Right cardiac atrium (tissue), 5 donors: ENCODE data around the gene TFEC. TPM values are rescaled to one million over a fixed set of nuclear protein-coding genes. Genes with fewer than 3 reads are reported as not detected.

Experiments used
- ATAC-seq, 2 donors: fragments of 200-7000 bp; cut with Tn5 transposase; one replicate each; pipeline versions ENCODE4 v1.8.0 to v1.9.1; 2020; ENCODE audit warnings: moderate library complexity in 2 of 2, mild to moderate bottlenecking in 1 of 2
- DNase-seq, 3 donors: peaks; one replicate each; pipeline ENCODE4 v3.0.0-alpha.2; 2020
- H3K27ac ChIP-seq: one replicate; pipeline ENCODE4 v1.5.1; 2013; ENCODE audit warnings: mild to moderate bottlenecking, low read length, control low read depth, moderate library complexity
- H3K27me3 ChIP-seq: one replicate; pipeline ENCODE4 v1.6.1; 2013; ENCODE audit not compliant: control insufficient read depth, insufficient read depth
- H3K4me1 ChIP-seq: one replicate; pipeline ENCODE4 v1.6.1; 2013; ENCODE audit warnings: low read length; ENCODE audit not compliant: control insufficient read depth, insufficient read depth
- H3K4me3 ChIP-seq: one replicate; pipeline ENCODE4 v1.5.1; 2013; ENCODE audit warnings: low read length, control low read depth
- H3K9me3 ChIP-seq: one replicate; pipeline ENCODE4 v1.6.1; 2013; ENCODE audit warnings: low read length; ENCODE audit not compliant: control insufficient read depth
- WGBS: extraction: QIAGEN DNeasy Blood & Tissue Kit; methylation state at CpG from one replicate; pipeline ENCODE4 v1.1.7; 2013; 5-methylcytosine and 5-hydroxymethylcytosine counted together
- intact Hi-C, 4 donors: fragments of 100-400 bp; cut with DNase I; formaldehyde crosslinking; loops; one replicate each; pipeline versions ENCODE4 v1.11.0 to v1.14.0; 2022 to 2023
- polyA plus RNA-seq: library from polyadenylated mRNA; stranded (reverse); fragments of 200-250 nt; gene quantifications from one replicate; pipeline ENCODE4 v1.2.3, GENCODE V29; 2013
- total RNA-seq, 4 donors: library from RNA; stranded (reverse); fragmentation: NEBNext Ultra II Directional; extraction: Animal tissue kit (Norgen Biotek cat#: 25700); gene quantifications; one replicate each; pipeline ENCODE4 v1.2.1, GENCODE V29; 2021
- donor health status: healthy with polysubstance abuse.
- donor health status: DM: no; HTN: yes; CAD: no.
- donor health status: DM: no; HTN: no; CAD: no.
- donor health status: DM: no; HTN: yes; CAD: no; lungs with severe emphysema.
- donor health status: DM: yes; HTN: yes; CAD: no.

TFEC gene
- total and polyA plus RNA-seq, 5 donors: 0.41 to 4.3 (median 2.6) TPM

GRCh38 chr7:115987486-115987885 is 43.1 kb downstream of the TFEC start:
- no peaks in the 10 kb centered on the region for H3K9me3 ChIP-seq
- intact Hi-C loops: no loop called here
- no peaks in the 10 kb centered on the region for H3K27me3 ChIP-seq
- DNase-seq (no peak), ATAC-seq (no peak)
- no peaks in the 10 kb centered on the region for H3K4me1 ChIP-seq
- no peak overlapping the region for H3K4me3 ChIP-seq
- no peak overlapping the region for H3K27ac ChIP-seq

- H3K27me3 ChIP-seq: no peaks in the 10 kb centered on the region
- ATAC-seq: no peak
- H3K4me3 ChIP-seq: no peak overlapping the region
- intact Hi-C loops: no loop called here
- H3K4me1 ChIP-seq: no peaks in the 10 kb centered on the region
- no peaks in the 10 kb centered on the region for H3K9me3 ChIP-seq
- DNase-seq: no peak
- no peak overlapping the region for H3K27ac ChIP-seq
Observed at GRCh38 chr7:115984105-115984504, 46.5 kb downstream of the TFEC start.

GRCh38 chr7:115980159-115980558 is 50.4 kb downstream of the TFEC start:
- ATAC-seq (no peak), DNase-seq (no peak)
- H3K27me3 ChIP-seq: no peaks in the 10 kb centered on the region
- no peak overlapping the region for H3K27ac ChIP-seq
- H3K4me3 ChIP-seq: no peak overlapping the region
- intact Hi-C loops: no loop called here
- H3K4me1 ChIP-seq: no peaks in the 10 kb centered on the region
- no peaks in the 10 kb centered on the region for H3K9me3 ChIP-seq

DNA sequence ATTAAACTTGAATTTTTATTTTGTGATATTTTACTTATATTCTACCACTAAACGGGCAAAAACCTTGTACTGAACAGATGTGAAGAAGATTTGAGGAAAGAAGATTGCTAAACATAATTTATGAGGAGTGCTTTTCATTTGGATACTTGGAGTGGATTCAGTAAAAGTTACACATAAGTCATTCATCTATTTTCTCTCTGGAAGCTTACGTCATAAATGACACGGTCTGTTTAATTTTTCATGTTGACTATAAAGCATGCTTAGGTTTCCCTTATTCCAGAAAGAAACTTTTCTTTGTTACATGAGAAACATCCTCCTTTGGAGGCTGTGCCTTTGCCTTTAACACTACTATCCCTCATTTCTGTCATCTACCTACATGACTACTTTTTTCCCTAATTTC is 53.9 kb downstream of the TFEC start:
- Histone ChIP-seq H3K27ac (no peak overlapping the region), H3K27me3 (no peaks in the 10 kb centered on the region), H3K4me1 (no peaks in the 10 kb centered on the region), H3K9me3 (no peaks in the 10 kb centered on the region), H3K4me3 (no peak overlapping the region)
- no peak for DNase-seq
- intact Hi-C loops: no loop called here
- no peak for ATAC-seq
- WGBS: 80% methylated on average over 3 of the region's 3 CpGs

- Histone ChIP-seq H3K4me3 (no peak overlapping the region), H3K27me3 (no peaks in the 10 kb centered on the region), H3K4me1 (no peaks in the 10 kb centered on the region), H3K27ac (no peak overlapping the region), H3K9me3 (no peaks in the 10 kb centered on the region)
- intact Hi-C loops: no loop called here
- 73% methylated on average over 5 of the region's 5 CpGs for WGBS
- ATAC-seq (no peak), DNase-seq (no peak)
Observed at GRCh38 chr7:115975766-115976165, 54.8 kb downstream of the TFEC start.

- DNase-seq (no peak), ATAC-seq (no peak)
- no peak overlapping the region for H3K27ac ChIP-seq
- H3K27me3 ChIP-seq: no peaks in the 10 kb centered on the region
- intact Hi-C loops: no loop called here
- H3K4me3 ChIP-seq: no peak overlapping the region
- WGBS: 76% methylated on average over 3 of the region's 3 CpGs
- no peaks in the 10 kb centered on the region for H3K9me3 ChIP-seq
- no peaks in the 10 kb centered on the region for H3K4me1 ChIP-seq
Observed at GRCh38 chr7:115973406-115973805, 57.2 kb downstream of the TFEC start.

- no peaks in the 10 kb centered on the region for H3K9me3 ChIP-seq
- intact Hi-C loops: no loop called here
- no peak overlapping the region for H3K27ac ChIP-seq
- H3K4me1 ChIP-seq: no peaks in the 10 kb centered on the region
- no peak for DNase-seq
- no peak for ATAC-seq
- H3K4me3 ChIP-seq: no peak overlapping the region
- H3K27me3 ChIP-seq: no peaks in the 10 kb centered on the region
Observed at GRCh38 chr7:115971506-115971905, 59.1 kb downstream of the TFEC start.

DNA sequence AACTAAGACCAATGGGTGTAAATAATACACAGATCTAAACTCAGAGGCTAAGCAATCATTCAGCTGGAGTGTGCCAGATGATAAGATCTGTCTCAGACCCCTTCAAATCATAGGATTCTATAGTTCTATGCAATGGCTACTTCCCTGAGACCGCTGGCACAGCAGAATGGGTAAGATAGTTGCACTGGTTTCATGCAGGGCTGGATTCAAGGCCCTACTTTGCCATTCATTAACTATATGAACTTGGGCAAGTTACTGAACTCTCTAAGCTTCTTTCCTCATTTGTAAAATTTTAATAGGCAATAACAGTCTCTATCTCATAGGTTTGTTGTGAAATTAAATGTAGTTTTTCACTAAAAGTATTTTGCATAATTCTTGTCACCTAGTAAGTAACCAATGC is 62.0 kb downstream of the TFEC start:
- WGBS: 67% methylated on average over 1 of the region's 1 CpG
- H3K4me1 ChIP-seq: no peaks in the 10 kb centered on the region
- DNase-seq (no peak), ATAC-seq (no peak)
- H3K9me3 ChIP-seq: no peaks in the 10 kb centered on the region
- no peaks in the 10 kb centered on the region for H3K27me3 ChIP-seq
- H3K27ac ChIP-seq: no peak overlapping the region
- no peak overlapping the region for H3K4me3 ChIP-seq
- intact Hi-C loops: no loop called here

GRCh38 chr7:115968171-115968570 is 62.4 kb downstream of the TFEC start:
- H3K9me3 ChIP-seq: no peaks in the 10 kb centered on the region
- 59% methylated on average over 1 of the region's 1 CpG for WGBS
- H3K27ac ChIP-seq: no peak overlapping the region
- no peak overlapping the region for H3K4me3 ChIP-seq
- no peaks in the 10 kb centered on the region for H3K27me3 ChIP-seq
- no peak for DNase-seq
- ATAC-seq: no peak
- intact Hi-C loops: no loop called here
- H3K4me1 ChIP-seq: no peaks in the 10 kb centered on the region

GRCh38 chr7:115965796-115966475 is 64.6 kb downstream of the TFEC start:
- Histone ChIP-seq H3K4me1 (no peaks in the 10 kb centered on the region), H3K4me3 (no peak overlapping the region), H3K27ac (no peak overlapping the region), H3K27me3 (no peaks in the 10 kb centered on the region), H3K9me3 (no peaks in the 10 kb centered on the region)
- DNase-seq (no peak), ATAC-seq (no peak)
- intact Hi-C loops: no loop called here
- 81% methylated on average over 5 of the region's 5 CpGs for WGBS

- intact Hi-C loops: no loop called here
- Histone ChIP-seq H3K27ac (no peak overlapping the region), H3K4me1 (no peaks in the 10 kb centered on the region), H3K27me3 (no peaks in the 10 kb centered on the region), H3K4me3 (no peak overlapping the region), H3K9me3 (no peaks in the 10 kb centered on the region)
- DNase-seq (no peak), ATAC-seq (no peak)
- 24% methylated on average over 1 of the region's 1 CpG for WGBS
Observed at GRCh38 chr7:115965236-115965635, 65.3 kb downstream of the TFEC start.

DNA sequence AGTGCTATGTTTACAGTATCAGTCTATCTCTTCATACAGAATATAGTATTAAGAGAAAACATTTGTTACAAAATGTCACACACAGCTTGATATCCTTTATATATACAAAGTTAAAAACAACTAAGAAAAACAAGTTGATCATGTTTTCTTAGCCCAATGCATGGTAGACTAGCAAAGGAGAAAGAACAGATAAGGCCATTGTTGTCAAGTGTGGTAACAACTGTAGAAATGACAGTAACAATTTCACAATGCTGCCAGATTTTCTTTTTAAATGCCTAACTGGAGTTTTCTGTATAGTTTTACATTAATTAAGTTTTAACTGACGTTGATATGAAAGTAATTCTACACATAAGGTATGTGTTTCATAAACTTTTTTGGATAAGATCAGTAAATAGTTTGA is 65.8 kb downstream of the TFEC start:
- no peak for ATAC-seq
- Histone ChIP-seq H3K27ac (no peak overlapping the region), H3K9me3 (no peaks in the 10 kb centered on the region), H3K4me1 (no peaks in the 10 kb centered on the region), H3K4me3 (no peak overlapping the region), H3K27me3 (no peaks in the 10 kb centered on the region)
- WGBS: 50% methylated on average over 1 of the region's 1 CpG
- DNase-seq: no peak
- intact Hi-C loops: no loop called here
